ENCODE measurements around the gene UBAC1.
"Not testable (repeated sequence)": the region's sequence is repeated elsewhere in the genome, so short reads cannot be mapped to it uniquely, and the experiment has no call there.

UBAC1 gene

DNA sequence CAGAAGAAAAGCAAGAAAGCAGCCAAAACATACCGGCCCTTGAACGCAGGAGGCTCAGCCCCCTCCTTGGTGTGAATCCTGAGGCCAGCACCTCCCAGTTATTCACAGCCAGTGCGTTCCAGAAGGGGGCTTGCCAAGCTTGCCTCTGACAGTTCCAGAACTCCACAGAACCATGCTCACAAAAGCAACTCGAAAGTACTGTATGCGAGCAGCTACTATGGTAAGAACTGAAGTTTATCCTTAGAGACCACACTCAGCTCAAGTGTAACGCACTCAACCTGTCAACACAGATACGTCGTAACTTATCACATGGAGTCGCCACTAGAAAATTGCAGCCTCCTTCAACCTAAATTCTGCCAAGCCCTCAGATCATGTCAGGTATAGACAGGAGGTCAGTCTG lies 1.4 kb downstream of the UBAC1 start:
- ATAC-seq, result no peak
- no peak for DNase-seq

DNA sequence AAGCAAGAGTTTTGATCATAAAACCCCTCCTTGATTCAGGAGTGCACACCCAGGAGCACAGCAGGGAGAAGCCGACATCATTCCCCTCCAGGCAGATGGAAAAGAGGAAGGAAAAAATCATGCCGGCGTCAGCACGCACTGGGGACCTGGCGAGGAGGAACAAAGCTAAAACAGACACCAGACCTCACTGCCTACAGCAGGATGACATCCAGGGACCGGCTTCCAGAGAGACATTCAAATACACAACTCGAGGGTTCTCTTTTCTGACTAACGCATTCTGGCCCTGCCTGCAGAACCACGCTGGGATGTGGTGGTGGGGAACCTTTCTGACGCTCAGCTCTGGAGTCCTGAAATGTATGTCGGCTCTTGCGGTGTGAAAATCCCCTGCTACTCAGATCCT lies 2.7 kb downstream of the UBAC1 start:
- DNase-seq, result no peak

DNA sequence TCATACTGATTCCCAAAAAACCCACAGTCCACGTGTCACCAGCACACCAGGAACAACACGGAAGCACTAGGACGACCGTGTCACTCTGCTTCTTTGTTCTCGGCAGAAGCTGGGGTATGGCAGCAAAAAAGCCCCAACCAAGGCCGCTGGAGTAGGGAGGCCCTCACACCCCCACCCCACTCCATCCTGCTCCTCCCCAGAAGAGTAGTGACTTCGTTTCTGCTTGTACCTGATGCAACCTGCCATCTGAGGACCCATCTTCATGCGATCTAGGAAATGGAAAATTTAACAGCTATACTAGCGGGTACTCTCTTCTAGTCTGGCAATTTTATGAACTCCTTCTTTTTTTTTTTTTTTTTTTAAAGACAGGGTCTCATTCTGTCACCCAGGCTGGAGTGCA lies 3.7 kb downstream of the UBAC1 start:
- DNase-seq (no peak), ATAC-seq (no peak)

More for the DNA sequence above, 2.7 kb downstream of the UBAC1 start:
- no peak for ATAC-seq

DNA sequence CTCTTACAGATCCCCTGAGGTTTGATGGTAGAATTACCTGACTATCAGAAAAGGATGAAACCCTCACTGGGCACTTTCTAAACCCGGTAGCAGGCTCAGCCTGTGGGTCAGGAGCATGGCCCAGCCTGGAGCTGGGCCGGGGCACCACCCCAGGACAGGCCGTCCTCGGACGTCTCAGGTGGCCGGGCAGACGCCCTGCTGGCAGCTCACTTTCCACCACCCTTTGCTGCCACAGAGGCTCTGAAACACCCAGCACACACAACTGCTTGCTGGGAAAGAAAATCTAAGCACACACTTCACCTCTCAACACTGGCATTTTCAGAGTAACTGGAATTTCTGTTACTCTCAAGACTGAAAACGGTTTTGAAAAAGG lies 4.4 kb downstream of the UBAC1 start:
- no peak for ATAC-seq
- no peak for DNase-seq

DNA sequence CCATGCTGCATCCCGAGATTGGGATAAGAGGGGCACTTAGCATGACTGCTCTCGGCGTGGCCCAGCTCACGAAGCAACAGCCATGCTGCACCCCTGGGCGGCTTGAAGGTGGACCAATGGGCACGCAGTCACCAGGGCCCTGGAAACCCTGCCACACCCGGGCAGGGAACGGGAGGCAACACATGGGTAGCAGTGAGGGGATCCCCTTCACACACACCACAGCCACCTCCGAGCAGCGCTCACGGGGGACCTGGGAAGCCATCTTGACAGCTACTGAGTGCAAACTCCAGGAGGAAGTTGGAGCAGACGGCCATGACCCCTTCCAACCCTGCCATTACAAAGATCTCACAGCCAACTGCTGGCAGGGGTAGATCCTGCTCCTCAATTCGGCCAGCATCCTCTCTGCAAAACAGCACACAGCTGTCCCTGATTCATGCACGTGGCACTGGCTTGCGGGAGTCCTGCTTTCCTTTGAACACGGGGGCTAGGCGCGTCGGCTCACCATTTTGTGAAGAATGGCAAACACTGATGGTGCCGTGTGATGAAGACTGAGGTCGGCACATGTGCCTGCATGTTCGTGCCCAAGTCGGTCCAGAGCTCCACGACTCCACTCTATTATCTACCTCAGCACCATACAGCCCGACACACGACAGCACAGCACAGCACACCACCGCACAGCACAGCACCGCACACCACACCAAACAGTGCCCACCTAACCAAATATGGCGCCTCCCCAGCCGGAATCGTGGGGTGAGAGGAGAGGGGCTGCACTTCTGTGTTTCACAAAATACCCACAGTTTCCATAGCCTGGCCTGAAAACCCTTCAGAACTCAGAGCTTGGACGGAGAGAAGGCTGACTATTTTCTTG lies 5.0 kb downstream of the UBAC1 start:
- ATAC-seq, result no peak

DNA sequence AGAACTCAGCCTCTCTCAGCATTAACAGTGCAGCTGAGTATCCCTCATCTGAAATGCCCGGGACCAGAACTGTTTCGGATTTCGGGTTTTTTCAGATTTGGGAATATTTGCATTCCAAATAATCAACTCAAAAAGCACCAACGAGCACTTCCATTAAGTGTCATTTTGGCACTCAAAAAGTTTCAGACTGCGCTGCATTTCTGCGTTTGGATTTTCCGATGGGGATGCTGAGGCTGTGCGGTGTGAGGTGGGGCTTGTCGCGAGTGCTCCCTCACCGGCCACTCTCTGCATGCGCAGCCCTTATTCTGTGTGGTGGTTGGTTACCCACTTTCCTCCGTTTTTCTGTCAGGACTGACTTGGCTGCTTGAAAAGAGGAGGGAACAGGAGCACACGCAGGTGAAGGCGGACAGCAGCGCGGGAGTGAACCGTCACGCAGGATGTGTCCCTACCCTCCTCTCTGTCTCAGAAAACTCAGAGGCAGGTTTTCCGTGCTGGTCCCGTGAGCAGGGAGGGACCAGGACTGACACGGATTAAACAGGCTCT lies 8.4 kb downstream of the UBAC1 start:
- no peak for ATAC-seq
- no peak for DNase-seq

More for the DNA sequence above, 5.0 kb downstream of the UBAC1 start:
- no peak for DNase-seq

DNA sequence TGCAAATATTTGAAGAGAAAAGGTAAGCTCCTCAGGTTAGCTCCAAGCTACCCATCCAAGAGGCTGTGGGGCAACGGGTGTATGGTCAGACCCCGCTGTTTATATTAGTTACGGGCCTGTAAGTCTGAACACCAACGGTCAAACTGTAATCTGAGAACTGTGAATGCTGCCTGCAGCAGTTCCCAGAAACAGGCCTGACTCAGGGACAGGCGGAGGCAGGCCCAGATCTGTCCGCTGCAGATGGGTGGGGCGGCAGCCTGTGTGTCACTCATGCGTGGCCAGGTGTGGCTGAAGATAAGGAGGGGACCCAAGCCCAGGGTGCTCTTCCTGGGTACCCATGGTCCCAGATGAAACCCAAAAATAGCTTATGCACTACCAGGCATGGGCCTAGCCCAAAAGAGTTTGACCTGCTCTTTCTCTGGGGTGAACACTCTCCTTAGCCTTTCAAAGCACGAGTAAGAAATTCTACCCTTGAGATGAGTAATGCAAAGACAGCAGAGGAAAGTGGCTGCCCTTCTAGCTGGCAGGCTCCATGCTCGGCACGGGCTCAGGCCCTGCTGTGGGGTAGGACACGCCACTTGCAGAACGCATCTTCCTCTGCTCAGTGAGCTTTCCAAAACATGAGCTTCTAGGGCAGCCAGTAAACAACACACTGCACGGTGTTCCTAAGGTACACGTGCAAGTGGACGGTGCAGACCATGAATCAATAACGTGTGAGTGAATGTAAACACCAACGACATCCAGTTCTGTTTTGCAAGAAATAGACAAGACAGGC lies 9.1 kb downstream of the UBAC1 start:
- DNase-seq (no peak), ATAC-seq (no peak)

DNA sequence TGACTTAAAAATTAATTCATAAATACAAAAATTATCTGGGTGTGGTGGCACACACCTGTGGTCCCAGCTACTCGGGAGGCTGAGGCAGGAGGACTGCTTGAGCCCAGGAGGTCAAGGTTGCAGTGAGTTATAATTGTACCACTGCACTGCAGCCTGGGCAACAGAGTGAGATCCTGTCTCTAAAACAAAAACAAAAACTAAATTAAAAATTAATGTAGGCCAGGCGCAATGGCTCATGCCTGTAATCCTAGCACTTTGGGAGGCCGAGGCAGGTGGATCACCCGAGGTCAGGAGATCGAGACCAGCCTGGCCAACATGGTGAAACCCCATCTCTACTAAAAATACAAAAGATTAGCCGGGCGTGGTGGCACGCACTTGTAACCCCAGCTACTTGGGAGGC lies 9.9 kb downstream of the UBAC1 start:
- DNase-seq, result not testable (repeated sequence)

DNA sequence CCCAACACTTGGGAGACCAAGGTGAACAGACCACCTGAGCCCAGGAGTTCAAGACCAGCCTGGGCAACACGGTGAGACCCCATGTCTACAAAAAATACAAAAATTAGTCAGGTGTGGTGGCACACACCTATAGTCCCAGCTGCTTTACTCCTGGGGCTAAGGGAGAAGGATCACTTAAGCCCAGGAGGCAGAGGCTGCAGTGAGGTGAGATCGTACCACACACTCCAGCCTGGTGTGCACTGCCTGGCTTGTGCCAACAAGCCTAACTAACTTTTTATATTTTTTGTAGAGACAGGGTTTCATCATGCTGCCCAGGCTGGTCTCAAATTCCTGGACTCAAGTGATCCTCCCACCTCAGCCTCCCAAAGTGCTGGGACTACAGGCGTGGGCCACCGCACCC lies 10.3 kb downstream of the UBAC1 start:
- not testable (repeated sequence) for ATAC-seq

More for the DNA sequence above, 9.9 kb downstream of the UBAC1 start:
- ATAC-seq, result not testable (repeated sequence)

DNA sequence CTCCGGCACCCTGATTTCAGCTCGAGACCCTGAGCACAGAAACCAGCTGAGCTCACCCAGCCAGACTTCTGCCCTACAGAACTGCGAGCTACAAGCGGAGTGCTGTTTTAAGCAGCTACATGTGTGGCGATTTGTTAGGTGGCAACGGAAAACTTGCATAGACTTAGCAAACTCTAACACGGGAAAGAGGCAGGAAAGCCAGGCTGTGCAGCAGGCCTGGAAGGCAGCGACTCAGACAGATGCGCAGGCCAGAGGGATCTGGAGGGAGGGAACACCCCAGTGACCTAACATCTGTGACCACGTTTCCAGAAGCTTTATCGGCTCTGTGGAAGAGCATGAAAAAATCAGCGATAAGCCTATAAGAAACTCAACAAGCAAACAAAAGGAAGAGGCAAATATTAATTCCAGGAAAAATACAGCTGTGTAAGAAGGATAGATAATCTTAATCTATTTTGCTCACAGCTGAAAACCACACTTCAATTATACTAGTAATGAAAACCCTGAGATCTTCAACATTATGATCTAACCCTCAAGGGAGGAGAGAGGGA lies 11.0 kb downstream of the UBAC1 start:
- DNase-seq, result no peak
- no peak for ATAC-seq

More for the DNA sequence above, 10.3 kb downstream of the UBAC1 start:
- not testable (repeated sequence) for DNase-seq

DNA sequence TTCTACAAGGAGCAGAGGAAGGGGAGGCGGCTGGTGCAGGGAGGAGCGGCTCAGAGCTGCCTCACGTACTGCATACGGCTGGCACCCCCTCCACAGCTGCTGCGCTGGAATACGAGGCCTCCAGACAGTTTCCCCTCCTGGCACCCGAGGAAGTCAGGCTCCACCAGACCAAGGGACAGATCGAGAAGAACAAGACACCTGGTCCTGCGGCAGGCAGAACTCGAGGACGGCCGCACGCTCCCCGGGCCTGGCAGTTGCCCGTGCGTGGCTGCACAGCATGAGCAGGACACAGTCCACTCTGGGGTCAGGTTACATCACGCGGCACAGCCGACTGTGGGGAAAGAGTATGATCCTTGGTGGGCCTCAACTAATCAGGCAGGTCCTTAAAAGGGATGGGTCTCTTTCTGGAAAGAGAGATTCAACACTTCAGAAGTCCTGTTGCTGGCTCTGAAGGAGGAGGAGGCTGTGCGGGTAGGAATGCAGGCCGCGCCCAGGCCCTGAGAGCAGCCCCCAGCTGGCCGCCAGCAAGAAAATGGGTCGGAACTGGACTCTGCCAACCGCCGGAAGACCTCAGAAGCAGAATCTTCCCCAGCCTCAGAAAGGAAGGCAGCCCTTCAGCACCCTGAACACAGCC lies 11.6 kb downstream of the UBAC1 start:
- no peak for DNase-seq
- ATAC-seq, result no peak

DNA sequence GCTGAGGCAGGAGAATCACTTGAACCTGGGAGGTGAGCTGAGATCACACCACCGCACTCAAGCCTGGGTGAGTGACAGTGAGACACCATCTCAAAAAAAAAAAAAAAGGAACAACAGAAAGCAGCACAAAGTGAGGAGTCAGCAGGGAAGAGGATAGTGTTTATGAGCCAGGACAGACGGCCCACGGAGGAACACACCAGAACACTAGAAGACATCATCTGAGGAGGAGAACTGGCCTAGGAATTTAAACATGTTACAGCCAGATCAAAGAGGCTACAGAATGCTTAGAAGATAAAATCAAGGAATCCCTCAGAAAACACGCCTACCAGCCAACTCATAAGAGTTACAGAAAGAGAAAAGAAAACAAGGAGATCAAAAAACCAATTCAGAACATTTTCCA lies 12.2 kb downstream of the UBAC1 start:
- DNase-seq (no peak), ATAC-seq (no peak)

DNA sequence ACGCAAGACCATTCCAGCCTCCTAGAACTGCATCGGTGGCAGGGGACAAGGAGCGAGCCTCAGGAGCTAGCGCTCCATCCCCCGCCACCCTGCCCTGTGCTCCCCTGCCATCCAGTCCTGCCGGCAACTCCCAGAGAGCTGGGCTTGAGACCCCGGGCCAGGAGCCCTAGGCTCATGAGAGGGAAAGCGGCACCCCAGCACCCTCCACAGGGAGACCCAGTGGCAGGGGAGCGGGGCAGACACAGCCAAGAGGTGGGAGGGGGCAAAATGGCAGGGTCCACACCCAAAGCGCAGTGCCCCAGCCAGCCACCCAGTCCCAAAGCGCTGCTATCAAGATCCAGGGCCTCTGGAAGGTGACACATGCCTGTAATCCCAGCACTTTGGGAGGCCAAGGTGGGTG lies 12.7 kb downstream of the UBAC1 start:
- ATAC-seq, result no peak
- DNase-seq, result no peak

DNA sequence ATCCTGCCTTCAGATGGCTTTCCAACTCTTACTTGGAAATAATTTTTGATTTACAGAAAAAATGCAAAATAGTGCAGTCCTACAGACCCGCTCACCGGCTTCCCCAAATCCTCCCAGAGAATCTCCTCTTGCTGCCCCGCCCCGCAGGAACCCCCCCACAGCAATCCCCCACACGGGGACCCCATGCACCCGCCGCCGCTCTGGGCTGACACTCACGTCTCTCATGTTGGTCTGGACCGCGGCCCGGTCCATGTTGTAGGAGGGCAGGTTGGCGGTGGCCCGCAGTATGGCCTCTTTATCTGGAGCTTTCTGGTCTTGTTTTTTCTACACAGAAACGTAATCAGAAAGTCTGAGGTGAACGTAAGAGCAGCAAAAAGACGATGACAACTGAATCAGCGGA lies 13.6 kb downstream of the UBAC1 start:
- ATAC-seq (no peak), DNase-seq (no peak)

DNA sequence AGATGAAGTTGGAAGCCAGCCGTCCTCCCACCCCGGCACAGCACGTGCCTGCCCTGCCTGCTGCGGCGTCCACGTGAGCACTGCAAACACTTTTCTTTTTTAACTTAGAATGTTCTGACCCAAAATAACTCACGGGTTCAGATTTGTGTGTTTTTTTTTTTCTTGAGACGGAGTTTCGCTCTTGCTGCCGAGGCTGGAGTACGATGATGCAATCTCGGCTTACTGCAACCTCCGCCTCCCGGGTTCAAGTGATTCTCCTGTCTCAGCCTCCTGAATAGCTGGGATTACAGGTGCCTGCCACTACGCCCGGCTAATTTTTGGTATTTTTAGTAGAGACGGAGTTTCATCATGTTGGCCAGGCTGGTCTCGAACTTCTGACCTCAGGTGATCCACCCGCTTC lies 14.1 kb downstream of the UBAC1 start:
- DNase-seq, ATAC-seq: not testable (repeated sequence)

DNA sequence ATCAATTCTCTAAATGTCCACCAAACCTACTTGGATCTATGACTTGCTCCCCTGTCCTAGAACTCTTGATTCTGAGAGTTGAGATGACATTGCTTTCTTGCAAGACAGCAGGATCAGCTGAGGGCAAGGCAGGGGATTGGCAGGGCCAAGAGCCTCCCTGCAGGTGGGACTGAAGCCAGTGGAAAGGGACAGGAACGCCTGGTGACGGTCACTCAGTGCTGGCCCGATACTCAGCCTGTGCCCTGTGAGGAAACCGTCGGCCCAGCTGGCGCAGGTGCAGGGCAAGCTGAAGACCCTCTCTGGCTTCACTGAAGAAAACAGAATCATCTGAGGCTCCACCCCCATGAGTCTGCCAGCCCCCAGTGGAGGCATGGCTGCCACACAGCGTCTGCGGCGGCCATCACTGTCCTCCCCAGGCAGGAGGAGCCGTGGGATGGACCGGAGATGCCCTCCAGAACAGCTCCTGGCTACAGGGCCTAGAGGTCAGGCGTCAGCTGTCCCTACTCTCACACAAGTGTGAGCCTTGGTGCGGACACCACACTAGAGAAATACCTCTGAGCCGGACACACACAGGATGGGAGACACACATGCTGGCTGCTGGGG lies 14.7 kb downstream of the UBAC1 start:
- no peak for DNase-seq
- no peak for ATAC-seq

DNA sequence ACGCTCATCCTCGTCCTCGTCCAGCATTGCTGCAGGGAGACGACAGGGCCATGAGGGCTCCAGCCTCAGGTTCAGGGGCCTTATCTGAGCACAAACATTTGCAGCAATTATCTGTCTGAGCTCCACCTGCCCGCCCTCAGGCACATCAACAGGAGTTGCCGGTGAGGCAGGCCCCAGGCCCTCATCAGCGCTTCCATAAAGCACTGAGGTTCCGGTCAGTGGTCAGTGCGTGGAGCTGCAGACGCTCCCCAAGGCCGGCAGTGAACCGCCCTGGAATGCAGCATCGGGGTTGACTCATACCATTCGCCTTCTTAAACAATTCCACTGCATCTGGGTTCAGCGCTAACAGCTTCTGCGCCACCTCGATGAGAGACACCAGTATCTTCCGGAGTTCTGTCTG lies 15.2 kb downstream of the UBAC1 start:
- DNase-seq, result no peak
- ATAC-seq, result no peak

DNA sequence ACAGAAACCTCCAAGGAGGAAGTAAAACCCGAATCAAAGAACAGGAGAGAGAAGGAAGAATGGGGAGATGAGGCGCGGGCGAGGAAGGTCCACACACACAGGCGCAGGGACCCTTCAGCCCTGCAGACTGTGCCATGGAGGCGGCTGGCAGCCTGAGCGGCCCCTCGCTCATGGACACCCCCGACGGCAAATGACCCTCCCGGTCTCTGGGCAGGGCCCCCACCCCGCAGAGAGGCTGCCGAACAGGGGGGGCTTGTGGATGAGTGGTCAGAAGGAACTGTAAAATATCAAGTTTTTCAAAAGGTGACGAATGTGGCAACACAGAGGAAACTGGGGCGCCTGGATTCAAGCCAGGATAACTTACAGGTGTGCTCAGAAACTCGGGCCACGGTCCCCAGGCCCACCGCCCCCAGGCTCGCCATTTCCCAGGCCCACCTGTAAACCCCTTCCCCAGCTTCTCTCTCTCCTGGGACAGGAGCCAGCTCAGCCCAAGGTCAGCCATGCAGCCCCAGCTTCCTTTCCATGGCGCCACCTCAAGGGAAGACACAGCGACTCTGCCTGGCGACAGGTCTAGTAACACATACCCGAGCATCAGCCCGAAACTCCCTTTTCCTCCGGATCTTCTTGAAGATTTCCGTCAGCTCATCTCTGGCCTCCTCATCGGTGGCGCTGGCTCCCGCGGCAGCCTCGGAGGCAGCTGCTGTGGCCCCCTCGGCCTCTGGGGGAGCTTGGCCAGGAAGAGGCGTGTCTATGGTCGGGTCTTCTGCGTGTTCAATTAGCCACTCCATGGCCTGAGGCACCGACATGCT lies 16.5 kb downstream of the UBAC1 start:
- DNase-seq, result no peak
- ATAC-seq, result no peak

DNA sequence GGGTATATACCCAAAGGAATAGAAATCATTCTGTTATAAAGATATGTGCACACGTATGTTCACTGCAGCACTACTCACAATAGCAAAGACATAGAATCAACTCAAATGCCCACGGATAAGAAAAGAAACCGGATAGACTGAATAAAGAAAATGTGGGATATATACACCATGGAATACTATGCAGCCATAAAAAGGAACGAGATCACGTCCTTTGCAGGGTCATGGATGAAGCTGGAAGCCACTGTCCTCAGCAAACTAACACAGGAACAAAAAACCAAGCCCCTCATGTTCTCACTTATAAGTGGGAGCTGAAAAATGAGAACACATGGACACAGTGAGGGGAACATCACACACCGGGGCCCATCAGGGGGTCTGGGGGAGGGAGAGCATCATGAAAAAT lies 17.6 kb downstream of the UBAC1 start:
- not testable (repeated sequence) for DNase-seq, ATAC-seq

DNA sequence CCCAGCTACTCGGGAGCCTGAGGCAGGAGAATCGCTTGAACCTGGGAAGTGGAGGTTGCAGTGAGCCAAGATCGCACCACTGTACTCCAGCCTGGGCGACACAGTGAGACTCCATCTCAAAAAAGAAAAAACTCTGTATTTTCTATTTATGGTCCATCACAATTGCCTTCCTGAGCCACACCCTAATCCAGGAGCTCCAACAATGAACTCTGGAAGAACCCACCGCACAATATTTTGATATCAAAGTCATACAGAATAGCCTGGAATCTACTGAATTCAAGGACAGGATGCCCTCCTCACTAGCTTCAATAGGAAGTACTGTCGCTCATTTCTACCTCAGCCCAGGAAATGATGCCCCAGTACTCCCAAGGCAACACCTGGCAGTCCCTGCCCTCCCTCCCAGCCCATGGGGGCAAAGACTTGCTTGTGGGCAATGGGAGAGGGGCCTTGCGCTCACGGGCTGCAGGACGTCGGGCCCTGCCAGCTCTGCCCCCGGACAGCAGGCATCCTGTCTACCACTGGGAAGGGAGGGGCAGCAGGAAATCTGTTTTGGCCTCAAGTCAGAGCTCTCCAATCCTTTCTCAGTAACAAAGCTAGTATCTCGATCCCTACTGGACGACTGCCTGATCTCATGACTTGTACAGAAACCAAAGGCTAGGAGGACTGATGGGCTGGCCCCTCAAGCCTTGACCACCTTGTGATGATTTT lies 19.7 kb downstream of the UBAC1 start:
- DNase-seq (no peak), ATAC-seq (no peak)

Data from stimulated activated naive CD8-positive, alpha-beta T cell treated with anti-CD3 and anti-CD28 coated beads, Interleukin-15, Interleukin-2, amounts not matched to agents 100 U/mL and 50 U/mL, for 24 hours (primary cell).